Measurements from ENCODE around the gene DNAJB12.

DNA sequence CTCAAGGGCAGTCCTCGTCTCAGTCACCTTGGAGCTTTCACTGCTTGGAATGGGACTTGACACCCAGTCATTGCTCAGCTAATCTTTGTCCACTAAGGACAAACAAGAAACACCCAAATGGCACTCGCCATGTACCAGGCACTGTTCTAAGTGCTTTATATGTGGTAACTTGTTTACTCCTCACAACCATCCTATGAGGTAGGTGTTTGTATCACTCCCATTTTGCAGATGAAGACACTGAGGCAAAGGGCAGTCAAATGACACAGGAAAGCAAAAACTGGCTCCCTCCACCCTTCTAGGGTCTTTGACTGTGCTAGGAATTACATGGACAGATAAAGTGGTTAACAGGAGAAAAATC is 24.7 kb downstream of the DNAJB12 start:
- TF ChIP-seq ZNF274 (IDR thresholded peaks at IDR 0.05; ENCODE audit: low read depth, low read length) = no peak
- no peak for TF ChIP-seq YY1 (IDR thresholded peaks at IDR 0.05; ENCODE audit: insufficient read depth, insufficient read length)
